ENCODE data around the gene NFKB2. TPM values are rescaled to one million over a fixed set of nuclear protein-coding genes. Genes with fewer than 3 reads are reported as not detected.

The NFKB2 gene
- total RNA-seq, 1 donor from 2014 or later: 39.9 TPM

- DNase-seq (ENCODE audit: low read depth) (peak; percentile 88), FAIRE-seq (peak; percentile 71)
- H3K4me1 ChIP-seq (ENCODE audit: insufficient read depth, low read length): peaks cover 21% of the 10 kb centered on the region
- H3K9ac ChIP-seq (ENCODE audit: low read length): peak within 1 kb of the TSS; percentile 79
- peaks cover 9% of the 10 kb centered on the region for H3K79me2 ChIP-seq (ENCODE audit: insufficient read depth, low read length)
- peaks cover 8% of the 10 kb centered on the region for H3K27me3 ChIP-seq (ENCODE audit: insufficient read depth, low read length)
- H3K4me3 Mint-ChIP-seq (ENCODE audit: unreplicated experiment): peak within 1 kb of the TSS; percentile 95
- peak within 1 kb of the TSS; percentile 99 for H2AFZ ChIP-seq (ENCODE audit: low read depth, low read length)
- peak within 1 kb of the TSS; percentile 92 for H3K4me3 ChIP-seq (ENCODE audit: insufficient read depth, low read depth, low read length)
- H3K9me3 ChIP-seq (ENCODE audit: insufficient read depth, low read depth, low read length): no peaks in the 10 kb centered on the region
- peak within 1 kb of the TSS; percentile 92 for H3K4me2 ChIP-seq (ENCODE audit: low read length)
- H3K27ac ChIP-seq (ENCODE audit: low read depth, low read length): peak within 1 kb of the TSS; percentile 47
- peaks cover 16% of the 10 kb centered on the region for H3K27me3 Mint-ChIP-seq (ENCODE audit: low read depth, unreplicated experiment)
- H3K27ac Mint-ChIP-seq (ENCODE audit: unreplicated experiment): peak within 1 kb of the TSS; percentile 94
- TF ChIP-seq EZH2 (IDR thresholded peaks at IDR 0.05; ENCODE audit: insufficient read depth, low read length) (no peak), CTCF (IDR thresholded peaks at IDR 0.05; ENCODE audit: insufficient read depth, low read depth, low read length) (no peak)
- no peaks in the 10 kb centered on the region for H3K9me3 Mint-ChIP-seq (ENCODE audit: unreplicated experiment)
- H3K36me3 Mint-ChIP-seq (ENCODE audit: low read depth, unreplicated experiment): peaks cover 11% of the 10 kb centered on the region
- H3K36me3 ChIP-seq (ENCODE audit: insufficient read depth, low read length): no peaks in the 10 kb centered on the region
- peaks cover 10% of the 10 kb centered on the region for H4K20me1 ChIP-seq (ENCODE audit: insufficient read depth, low read length)
- H3K4me1 Mint-ChIP-seq (ENCODE audit: low read depth, unreplicated experiment): peaks cover 5% of the 10 kb centered on the region
Measured at GRCh38 chr10:102420714-102421506, 25.4 kb downstream of the NFKB2 start, which contains the start of gene FBXL15. TSS of gene FBXL15 (plus strand) at chr10:102420836. CDS start at chr10:102421130, 294 bp downstream.

GRCh38 chr10:102421507-102421756, 25.9 kb downstream of the NFKB2 start:
- peaks cover 8% of the 10 kb centered on the region for H3K27me3 ChIP-seq (ENCODE audit: insufficient read depth, low read length)
- H3K79me2 ChIP-seq (ENCODE audit: insufficient read depth, low read length): peaks cover 11% of the 10 kb centered on the region
- no peaks in the 10 kb centered on the region for H3K9me3 Mint-ChIP-seq (ENCODE audit: unreplicated experiment)
- no peaks in the 10 kb centered on the region for H3K9me3 ChIP-seq (ENCODE audit: insufficient read depth, low read depth, low read length)
- peaks cover 21% of the 10 kb centered on the region for H3K4me1 ChIP-seq (ENCODE audit: insufficient read depth, low read length)
- peaks cover 2% of the 10 kb centered on the region for H3K4me1 Mint-ChIP-seq (ENCODE audit: low read depth, unreplicated experiment)
- H3K9ac ChIP-seq (ENCODE audit: low read length): peak overlapping the region; percentile 79
- peak overlapping the region; percentile 99 for H2AFZ ChIP-seq (ENCODE audit: low read depth, low read length)
- no peak for FAIRE-seq
- no peak overlapping the region for H3K27ac ChIP-seq (ENCODE audit: low read depth, low read length)
- H3K4me3 ChIP-seq (ENCODE audit: insufficient read depth, low read depth, low read length): peak overlapping the region; percentile 92
- peaks cover 9% of the 10 kb centered on the region for H3K36me3 Mint-ChIP-seq (ENCODE audit: low read depth, unreplicated experiment)
- no peaks in the 10 kb centered on the region for H3K36me3 ChIP-seq (ENCODE audit: insufficient read depth, low read length)
- DNase-seq (ENCODE audit: low read depth): no peak
- H3K4me2 ChIP-seq (ENCODE audit: low read length): peak overlapping the region; percentile 92
- H3K27ac Mint-ChIP-seq (ENCODE audit: unreplicated experiment): no peak overlapping the region
- peaks cover 16% of the 10 kb centered on the region for H3K27me3 Mint-ChIP-seq (ENCODE audit: low read depth, unreplicated experiment)
- H3K4me3 Mint-ChIP-seq (ENCODE audit: unreplicated experiment): peak overlapping the region; percentile 95
- TF ChIP-seq EZH2 (IDR thresholded peaks at IDR 0.05; ENCODE audit: insufficient read depth, low read length): no peak
- TF ChIP-seq CTCF (IDR thresholded peaks at IDR 0.05; ENCODE audit: insufficient read depth, low read depth, low read length): no peak
- H4K20me1 ChIP-seq (ENCODE audit: insufficient read depth, low read length): peaks cover 14% of the 10 kb centered on the region

All from astrocyte (in vitro differentiated cells and primary cell).